ENCODE measurements around the gene AP1AR.
"Not testable (repeated sequence)": the region's sequence is repeated elsewhere in the genome, so short reads cannot be mapped to it uniquely, and the experiment has no call there.

AP1AR gene

GRCh38 chr4:112302320-112303274 lies 71.0 kb downstream of the AP1AR start:
- no peak overlapping the region for H2BK12ac ChIP-seq (ENCODE audit: low read length in 2 of 2)
- no peak for DNase-seq
- no peaks in the 10 kb centered on the region for H3K9me3 ChIP-seq (ENCODE audit: control insufficient read depth, low read length)
- H3K36me3 ChIP-seq (ENCODE audit: control insufficient read depth in 1 of 2, insufficient read depth in 2 of 2, low read depth in 1 of 2, low read length in 2 of 2), result peaks cover 0 to 19% of the 10 kb centered on the region in 2 experiments
- no peak overlapping the region for H3K14ac ChIP-seq (ENCODE audit: low read length in 2 of 2)
- 68% methylated on average over 5 of the region's 5 CpGs for WGBS
- no peak overlapping the region for H2BK15ac ChIP-seq (ENCODE audit: low read depth, poor library complexity, severe bottlenecking)
- no peaks in the 10 kb centered on the region for H3K79me1 ChIP-seq (replicated peaks; ENCODE audit: low read length, poor library complexity, severe bottlenecking)
- no peak overlapping the region for H2AK5ac ChIP-seq (ENCODE audit: low read length, severe bottlenecking)
- H2BK120ac ChIP-seq (ENCODE audit: low read depth, low read length), result no peak overlapping the region
- no peak overlapping the region for H3K4me2 ChIP-seq (ENCODE audit: low read length, poor library complexity, severe bottlenecking)
- no peak overlapping the region for H4K8ac ChIP-seq (ENCODE audit: low read length)
- no peak overlapping the region for H4K91ac ChIP-seq (ENCODE audit: low read length)
- H3K9ac ChIP-seq (ENCODE audit: low read length), result no peak overlapping the region
- no peak overlapping the region for H3K27ac ChIP-seq (ENCODE audit: low read length, poor library complexity, severe bottlenecking)
- H2AFZ ChIP-seq (ENCODE audit: low read depth, low read length), result no peak overlapping the region
- H2BK5ac ChIP-seq (ENCODE audit: low read depth, low read length, poor library complexity, severe bottlenecking), result no peak overlapping the region
- H3K27me3 ChIP-seq (ENCODE audit: control insufficient read depth in 1 of 2, insufficient read depth in 1 of 2, low read length in 2 of 2), result no peaks in the 10 kb centered on the region
- H3K4me3 ChIP-seq (ENCODE audit: insufficient read depth in 1 of 2, low read depth in 1 of 2, low read length in 2 of 2), result no peak overlapping the region
- H3K18ac ChIP-seq (ENCODE audit: low read depth in 1 of 2, low read length in 2 of 2), result no peak overlapping the region
- H3K4ac ChIP-seq (ENCODE audit: low read depth in 1 of 2, low read length in 2 of 2), result no peak overlapping the region
- no peak overlapping the region for H3K23ac ChIP-seq (ENCODE audit: low read length in 2 of 2)
- no peaks in the 10 kb centered on the region for H3K4me1 ChIP-seq (ENCODE audit: control insufficient read depth, insufficient read depth, low read depth, low read length)

GRCh38 chr4:112305477-112305876 lies 73.9 kb downstream of the AP1AR start:
- not testable (repeated sequence) for H2BK15ac ChIP-seq (ENCODE audit: low read depth, poor library complexity, severe bottlenecking); H3K4me3 ChIP-seq (ENCODE audit: insufficient read depth in 1 of 2, low read depth in 1 of 2, low read length in 2 of 2); H3K4me2 ChIP-seq (ENCODE audit: low read length, poor library complexity, severe bottlenecking); H2BK120ac ChIP-seq (ENCODE audit: low read depth, low read length); DNase-seq; H3K14ac ChIP-seq (ENCODE audit: low read length in 2 of 2); H3K4ac ChIP-seq (ENCODE audit: low read depth in 1 of 2, low read length in 2 of 2); H4K91ac ChIP-seq (ENCODE audit: low read length); H3K27ac ChIP-seq (ENCODE audit: low read length, poor library complexity, severe bottlenecking); H2BK12ac ChIP-seq (ENCODE audit: low read length in 2 of 2); H3K18ac ChIP-seq (ENCODE audit: low read depth in 1 of 2, low read length in 2 of 2); H3K23ac ChIP-seq (ENCODE audit: low read length in 2 of 2); H2AFZ ChIP-seq (ENCODE audit: low read depth, low read length); H3K4me1 ChIP-seq (ENCODE audit: control insufficient read depth, insufficient read depth, low read depth, low read length); H3K9ac ChIP-seq (ENCODE audit: low read length); H2BK5ac ChIP-seq (ENCODE audit: low read depth, low read length, poor library complexity, severe bottlenecking); H2AK5ac ChIP-seq (ENCODE audit: low read length, severe bottlenecking); H3K9me3 ChIP-seq (ENCODE audit: control insufficient read depth, low read length); H3K79me1 ChIP-seq (replicated peaks; ENCODE audit: low read length, poor library complexity, severe bottlenecking); H3K27me3 ChIP-seq (ENCODE audit: control insufficient read depth in 1 of 2, insufficient read depth in 1 of 2, low read length in 2 of 2); H4K8ac ChIP-seq (ENCODE audit: low read length)
- WGBS, result 70% methylated on average over 2 of the region's 3 CpGs
- peaks cover 0 to 19% of the 10 kb centered on the region in 2 experiments for H3K36me3 ChIP-seq (ENCODE audit: control insufficient read depth in 1 of 2, insufficient read depth in 2 of 2, low read depth in 1 of 2, low read length in 2 of 2)

GRCh38 chr4:112309263-112309791 lies 77.7 kb downstream of the AP1AR start:
- peak overlapping the region; percentile 43 for H3K9ac ChIP-seq (ENCODE audit: low read length)
- H3K23ac ChIP-seq (ENCODE audit: low read length in 2 of 2); H3K4me2 ChIP-seq (ENCODE audit: low read length, poor library complexity, severe bottlenecking); H2BK120ac ChIP-seq (ENCODE audit: low read depth, low read length); H3K27ac ChIP-seq (ENCODE audit: low read length, poor library complexity, severe bottlenecking); H3K4me1 ChIP-seq (ENCODE audit: control insufficient read depth, insufficient read depth, low read depth, low read length); H3K27me3 ChIP-seq (ENCODE audit: control insufficient read depth in 1 of 2, insufficient read depth in 1 of 2, low read length in 2 of 2); H3K79me1 ChIP-seq (replicated peaks; ENCODE audit: low read length, poor library complexity, severe bottlenecking); H3K18ac ChIP-seq (ENCODE audit: low read depth in 1 of 2, low read length in 2 of 2); H3K9me3 ChIP-seq (ENCODE audit: control insufficient read depth, low read length); H2BK15ac ChIP-seq (ENCODE audit: low read depth, poor library complexity, severe bottlenecking); H3K14ac ChIP-seq (ENCODE audit: low read length in 2 of 2); H2AK5ac ChIP-seq (ENCODE audit: low read length, severe bottlenecking); H4K91ac ChIP-seq (ENCODE audit: low read length); H4K8ac ChIP-seq (ENCODE audit: low read length); H2BK12ac ChIP-seq (ENCODE audit: low read length in 2 of 2); H3K36me3 ChIP-seq (ENCODE audit: control insufficient read depth in 1 of 2, insufficient read depth in 2 of 2, low read depth in 1 of 2, low read length in 2 of 2); DNase-seq; H3K4ac ChIP-seq (ENCODE audit: low read depth in 1 of 2, low read length in 2 of 2); H2AFZ ChIP-seq (ENCODE audit: low read depth, low read length); H2BK5ac ChIP-seq (ENCODE audit: low read depth, low read length, poor library complexity, severe bottlenecking): not testable (repeated sequence)
- 47% methylated on average over 12 of the region's 12 CpGs for WGBS
- H3K4me3 ChIP-seq (ENCODE audit: insufficient read depth in 1 of 2, low read depth in 1 of 2, low read length in 2 of 2), result peak overlapping the region in 1 of 2 experiments; percentile 67

GRCh38 chr4:112311516-112311915 lies 79.9 kb downstream of the AP1AR start:
- Histone ChIP-seq H3K36me3 (ENCODE audit: control insufficient read depth in 1 of 2, insufficient read depth in 2 of 2, low read depth in 1 of 2, low read length in 2 of 2) (no peaks in the 10 kb centered on the region), H3K79me1 (replicated peaks; ENCODE audit: low read length, poor library complexity, severe bottlenecking) (peaks cover 2% of the 10 kb centered on the region), H3K9me3 (ENCODE audit: control insufficient read depth, low read length) (no peaks in the 10 kb centered on the region), H2BK120ac (ENCODE audit: low read depth, low read length) (no peak overlapping the region), H3K4me2 (ENCODE audit: low read length, poor library complexity, severe bottlenecking) (no peak overlapping the region), H3K27me3 (ENCODE audit: control insufficient read depth in 1 of 2, insufficient read depth in 1 of 2, low read length in 2 of 2) (no peaks in the 10 kb centered on the region), H3K4ac (ENCODE audit: low read depth in 1 of 2, low read length in 2 of 2) (no peak overlapping the region), H3K14ac (ENCODE audit: low read length in 2 of 2) (no peak overlapping the region), H2BK15ac (ENCODE audit: low read depth, poor library complexity, severe bottlenecking) (no peak overlapping the region), H3K4me1 (ENCODE audit: control insufficient read depth, insufficient read depth, low read depth, low read length) (peaks cover 4% of the 10 kb centered on the region), H2BK12ac (ENCODE audit: low read length in 2 of 2) (no peak overlapping the region), H3K4me3 (ENCODE audit: insufficient read depth in 1 of 2, low read depth in 1 of 2, low read length in 2 of 2) (no peak overlapping the region), H2AFZ (ENCODE audit: low read depth, low read length) (no peak overlapping the region), H2BK5ac (ENCODE audit: low read depth, low read length, poor library complexity, severe bottlenecking) (no peak overlapping the region), H2AK5ac (ENCODE audit: low read length, severe bottlenecking) (no peak overlapping the region), H3K23ac (ENCODE audit: low read length in 2 of 2) (no peak overlapping the region), H3K9ac (ENCODE audit: low read length) (no peak overlapping the region), H4K91ac (ENCODE audit: low read length) (no peak overlapping the region), H3K27ac (ENCODE audit: low read length, poor library complexity, severe bottlenecking) (no peak overlapping the region), H4K8ac (ENCODE audit: low read length) (no peak overlapping the region), H3K18ac (ENCODE audit: low read depth in 1 of 2, low read length in 2 of 2) (no peak overlapping the region)
- 91% methylated on average over 3 of the region's 5 CpGs for WGBS
- no peak for DNase-seq

Data from mesenchymal stem cell (in vitro differentiated cells and primary cell).